ENCODE results near the gene TM9SF1. TPM values are rescaled to one million over a fixed set of nuclear protein-coding genes. Genes with fewer than 3 reads are reported as not detected.

The TM9SF1 gene
- total RNA-seq, 2 donors from 2014 or later: 30.1 to 35.2 TPM

DNA sequence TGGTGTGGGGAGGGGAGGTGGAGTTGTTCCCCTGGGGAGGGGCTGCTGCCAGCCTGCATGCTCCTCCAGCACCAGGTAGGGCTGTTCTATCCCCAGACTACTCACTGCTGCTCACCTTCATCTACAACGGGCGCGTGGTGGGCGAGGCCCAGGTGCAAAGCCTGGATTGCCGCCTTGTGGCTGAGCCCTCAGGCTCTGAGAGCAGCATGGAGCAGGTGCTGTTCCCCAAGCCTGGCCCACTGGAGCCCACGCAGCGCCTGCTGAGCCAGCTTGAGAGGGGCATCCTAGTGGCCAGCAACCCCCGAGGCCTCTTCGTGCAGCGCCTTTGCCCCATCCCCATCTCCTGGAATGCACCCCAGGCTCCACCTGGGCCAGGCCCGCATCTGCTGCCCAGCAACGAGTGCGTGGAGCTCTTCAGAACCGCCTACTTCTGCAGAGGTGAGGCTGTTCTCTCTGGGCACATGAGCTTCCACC is 30.7 kb downstream of the TM9SF1 start:
- DNase-seq (ENCODE audit: low spot score): no peak
- intact Hi-C loops (cut with DNase I): no loop called here

DNA sequence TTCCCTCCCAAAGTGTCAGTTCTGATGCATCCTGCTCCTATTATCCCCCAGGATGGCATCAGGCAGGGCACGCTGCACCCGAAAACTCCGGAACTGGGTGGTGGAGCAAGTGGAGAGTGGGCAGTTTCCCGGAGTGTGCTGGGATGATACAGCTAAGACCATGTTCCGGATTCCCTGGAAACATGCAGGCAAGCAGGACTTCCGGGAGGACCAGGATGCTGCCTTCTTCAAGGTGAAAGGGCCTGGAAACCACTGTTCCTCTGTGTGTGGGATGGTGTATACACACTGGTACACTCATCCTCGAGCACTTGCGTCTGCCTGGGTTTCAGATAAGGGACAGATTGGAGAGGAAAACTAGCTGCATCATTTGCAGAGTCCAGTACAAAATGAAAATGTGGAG is 33.1 kb downstream of the TM9SF1 start:
- DNase-seq (ENCODE audit: low spot score): no peak
- intact Hi-C loops (cut with DNase I): no loop called here

DNA sequence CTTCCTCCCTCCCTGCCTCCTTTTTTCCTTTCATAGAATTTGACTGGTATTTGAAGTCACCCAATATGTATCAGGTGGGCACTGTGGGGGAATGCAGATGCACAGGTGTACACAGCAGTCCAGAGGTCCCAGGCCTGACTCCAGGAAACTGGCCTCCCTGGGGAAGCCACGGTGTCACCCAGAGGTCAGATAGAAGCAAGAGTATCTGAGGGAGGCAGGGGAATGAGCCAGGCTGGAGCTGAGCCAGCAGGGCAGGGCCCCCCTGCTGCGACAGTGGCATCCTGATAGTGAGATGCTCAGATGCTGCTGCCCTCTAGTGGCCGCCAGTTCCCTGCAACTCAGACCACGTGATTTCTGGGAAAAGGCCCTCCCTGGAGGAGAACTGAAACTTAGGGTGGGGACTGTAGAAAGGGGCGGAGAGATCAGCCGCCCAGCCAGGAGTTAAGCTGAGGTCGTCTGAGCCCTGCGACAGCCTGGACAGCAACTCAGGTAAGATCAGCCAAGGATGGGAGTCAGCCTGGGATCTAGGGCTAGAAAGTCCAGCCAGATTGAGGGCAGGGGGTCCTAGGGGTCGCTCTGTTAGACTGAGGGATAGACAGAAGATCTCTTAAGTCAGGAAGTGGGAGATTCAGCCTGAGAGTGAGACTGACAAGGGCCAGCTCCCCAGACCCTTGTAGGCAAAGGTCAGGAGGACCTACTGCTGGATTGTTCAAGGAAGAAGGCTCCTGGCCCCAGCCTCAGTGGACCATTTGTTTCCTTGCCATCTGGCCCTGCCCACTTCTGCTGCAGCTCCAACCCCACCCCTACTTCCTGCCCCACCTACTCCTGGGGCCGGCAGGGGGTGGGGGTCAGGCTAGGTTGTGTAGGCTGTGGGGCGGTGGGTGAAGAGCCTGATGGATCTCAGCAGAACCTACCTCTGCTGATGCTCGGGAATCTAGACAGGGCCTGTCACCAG is 34.1 kb downstream of the TM9SF1 start, which contains the start of gene IRF9:
Gene IRF9, plus strand, starts transcription at position 416 of the 955 bp plus-strand sequence. CDS start 880 bp downstream, outside the sequence.
- peak; percentile 98 for DNase-seq (ENCODE audit: low spot score)
- intact Hi-C loops (cut with DNase I): no loop called here

DNA sequence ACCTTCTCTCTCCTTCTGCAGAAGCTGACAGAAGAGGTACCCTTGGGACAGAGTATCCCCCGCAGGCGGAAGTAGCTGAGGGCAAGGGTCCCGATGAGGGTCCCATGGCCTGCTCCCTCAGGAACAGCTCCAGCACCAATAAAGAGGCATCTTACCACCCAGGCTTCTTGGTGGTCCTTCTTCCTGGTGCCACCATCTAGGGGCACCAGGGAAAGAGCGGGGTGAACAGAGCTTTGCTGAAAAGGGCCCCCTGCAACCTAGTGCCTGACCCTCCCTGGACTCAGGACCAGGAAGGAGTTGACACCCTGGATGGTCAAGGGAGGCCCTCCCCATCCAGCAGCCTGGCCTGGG is 34.8 kb downstream of the TM9SF1 start:
- peak; percentile 52 for DNase-seq (ENCODE audit: low spot score)
- intact Hi-C loops (cut with DNase I): no loop called here

DNA sequence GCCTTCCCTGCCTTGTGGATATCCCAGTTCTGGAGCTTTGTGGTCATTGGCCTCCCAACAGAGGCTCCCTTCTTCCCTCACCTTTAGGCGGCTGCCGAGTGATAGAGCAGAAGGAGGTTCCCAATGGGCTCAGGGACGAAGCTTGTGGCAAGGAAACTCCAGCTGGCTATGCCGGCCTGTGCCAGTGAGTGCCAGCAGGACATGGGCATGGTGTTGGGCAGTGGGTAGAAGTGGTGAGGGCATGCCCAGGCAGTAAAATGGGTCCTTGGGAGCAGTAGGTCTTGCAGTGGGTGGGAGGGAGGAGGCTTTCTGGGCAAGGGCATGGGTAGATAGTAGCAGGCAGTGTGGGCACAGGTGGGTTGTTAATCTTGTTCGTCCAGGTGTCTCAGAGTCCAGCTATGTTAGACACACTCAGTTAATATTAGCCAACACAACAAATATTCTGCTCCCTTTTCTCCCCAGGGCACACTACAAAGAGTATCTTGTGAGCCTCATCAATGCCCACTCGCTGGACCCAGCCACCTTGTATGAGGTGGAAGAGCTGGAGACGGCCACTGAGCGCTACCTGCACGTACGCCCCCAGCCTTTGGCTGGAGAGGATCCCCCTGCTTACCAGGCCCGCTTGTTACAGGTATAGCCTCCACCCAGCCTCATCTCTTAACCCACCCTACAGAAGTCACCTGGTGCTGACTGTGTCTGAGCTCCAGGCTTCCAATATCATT is 35.3 kb downstream of the TM9SF1 start:
- intact Hi-C loops (cut with DNase I): no loop called here

DNA sequence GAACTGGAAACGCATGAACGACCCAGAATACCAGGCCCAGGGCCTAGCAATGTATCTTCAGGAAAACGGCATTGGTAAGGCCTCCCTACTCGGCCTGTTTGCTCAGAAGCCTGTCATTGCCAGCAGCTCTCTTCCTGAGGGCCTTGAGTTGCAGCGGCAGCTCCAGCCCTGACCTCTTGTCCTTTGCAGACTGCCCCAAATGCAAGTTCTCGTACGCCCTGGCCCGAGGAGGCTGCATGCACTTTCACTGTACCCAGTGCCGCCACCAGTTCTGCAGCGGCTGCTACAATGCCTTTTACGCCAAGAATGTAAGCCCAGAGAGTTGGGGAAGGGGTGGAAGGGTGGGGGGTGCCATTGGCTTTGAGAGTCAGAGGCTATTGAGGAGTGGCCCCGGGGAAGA is 37.9 kb downstream of the TM9SF1 start:
- no peak for DNase-seq (ENCODE audit: low spot score)
- intact Hi-C loops (cut with DNase I): no loop called here

More for the DNA sequence above, 35.3 kb downstream of the TM9SF1 start:
- no peak for DNase-seq (ENCODE audit: low spot score)

DNA sequence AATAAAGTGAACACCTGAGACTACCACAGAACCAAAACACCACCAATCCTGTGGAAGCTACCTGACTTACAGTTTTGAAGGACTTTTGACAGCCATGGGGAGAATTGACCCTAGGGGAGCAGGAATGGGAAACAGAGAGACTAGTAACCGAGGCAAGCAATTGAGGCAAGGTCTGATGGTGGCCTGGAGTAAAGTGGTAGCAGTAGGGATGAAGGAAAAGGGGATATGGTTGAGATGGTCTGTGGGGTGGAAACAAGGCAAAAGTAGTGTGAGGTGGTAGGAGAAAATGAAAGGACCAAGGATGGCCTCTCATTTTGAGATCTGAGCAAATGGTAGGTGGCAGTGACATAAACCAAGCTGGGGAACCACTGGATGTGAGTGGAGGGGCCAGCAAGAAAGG is 38.4 kb downstream of the TM9SF1 start:
- intact Hi-C loops (cut with DNase I): no loop called here
- DNase-seq (ENCODE audit: low spot score): no peak

DNA sequence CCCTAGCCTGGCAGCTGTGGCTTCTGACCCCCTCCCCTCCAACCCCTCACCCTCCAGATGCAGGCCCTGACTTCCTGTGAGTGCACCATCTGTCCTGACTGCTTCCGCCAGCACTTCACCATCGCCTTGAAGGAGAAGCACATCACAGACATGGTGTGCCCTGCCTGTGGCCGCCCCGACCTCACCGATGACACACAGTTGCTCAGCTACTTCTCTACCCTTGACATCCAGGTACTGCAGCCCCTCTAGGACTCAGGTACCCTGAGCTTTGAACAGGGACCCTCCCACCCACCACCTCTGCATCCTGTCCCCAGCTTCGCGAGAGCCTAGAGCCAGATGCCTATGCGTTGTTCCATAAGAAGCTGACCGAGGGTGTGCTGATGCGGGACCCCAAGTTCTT is 40.1 kb downstream of the TM9SF1 start:
- no peak for DNase-seq (ENCODE audit: low spot score)
- intact Hi-C loops (cut with DNase I): no loop called here

DNA sequence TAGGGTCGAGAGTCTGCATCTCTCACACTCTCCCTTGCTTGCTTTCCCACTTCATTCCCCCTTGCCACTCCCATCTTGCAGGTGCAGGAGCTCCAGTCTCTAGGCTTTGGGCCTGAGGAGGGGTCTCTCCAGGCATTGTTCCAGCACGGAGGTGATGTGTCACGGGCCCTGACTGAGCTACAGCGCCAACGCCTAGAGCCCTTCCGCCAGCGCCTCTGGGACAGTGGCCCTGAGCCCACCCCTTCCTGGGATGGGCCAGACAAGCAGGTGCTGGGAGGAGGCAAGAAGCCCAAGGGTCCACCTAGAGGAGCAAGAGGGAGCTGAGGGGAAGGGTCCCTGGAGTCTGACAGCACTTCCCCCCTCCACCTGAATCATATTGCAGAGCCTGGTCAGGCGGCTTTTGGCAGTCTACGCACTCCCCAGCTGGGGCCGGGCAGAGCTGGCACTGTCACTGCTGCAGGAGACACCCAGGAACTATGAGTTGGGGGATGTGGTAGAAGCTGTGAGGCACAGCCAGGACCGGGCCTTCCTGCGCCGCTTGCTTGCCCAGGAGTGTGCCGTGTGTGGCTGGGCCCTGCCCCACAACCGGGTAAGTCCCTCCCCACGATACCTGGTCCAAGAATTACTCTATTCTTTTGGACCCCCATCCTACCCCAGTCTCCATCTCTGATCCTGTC is 43.7 kb downstream of the TM9SF1 start:
- intact Hi-C loops (cut with DNase I): no loop called here
- no peak for DNase-seq (ENCODE audit: low spot score)

DNA sequence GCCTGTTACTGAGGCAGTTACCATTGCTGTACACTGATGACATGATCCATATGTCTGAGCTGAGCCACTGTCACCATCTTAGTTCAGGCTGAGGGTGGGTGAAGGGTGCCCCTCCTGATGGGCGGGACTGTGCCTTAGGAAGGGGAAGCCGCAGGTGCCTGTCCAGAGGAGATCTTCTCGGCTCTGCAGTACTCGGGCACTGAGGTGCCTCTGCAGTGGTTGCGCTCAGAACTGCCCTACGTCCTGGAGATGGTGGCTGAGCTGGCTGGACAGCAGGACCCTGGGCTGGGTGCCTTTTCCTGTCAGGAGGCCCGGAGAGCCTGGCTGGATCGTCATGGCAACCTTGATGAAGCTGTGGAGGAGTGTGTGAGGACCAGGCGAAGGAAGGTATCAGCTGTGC is 44.2 kb downstream of the TM9SF1 start:
- DNase-seq (ENCODE audit: low spot score): no peak
- intact Hi-C loops (cut with DNase I): no loop called here

DNA sequence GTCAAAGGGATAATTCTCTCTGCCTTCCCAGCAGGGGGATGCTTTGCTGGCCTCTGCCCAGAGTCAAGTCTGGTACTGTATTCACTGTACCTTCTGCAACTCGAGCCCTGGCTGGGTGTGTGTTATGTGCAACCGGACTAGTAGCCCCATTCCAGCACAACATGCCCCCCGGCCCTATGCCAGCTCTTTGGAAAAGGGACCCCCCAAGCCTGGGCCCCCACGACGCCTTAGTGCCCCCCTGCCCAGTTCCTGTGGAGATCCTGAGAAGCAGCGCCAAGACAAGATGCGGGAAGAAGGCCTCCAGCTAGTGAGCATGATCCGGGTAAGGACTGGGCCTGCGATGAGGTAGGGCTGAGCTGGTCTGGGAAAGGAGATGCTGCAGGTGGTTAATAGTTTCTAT is 44.7 kb downstream of the TM9SF1 start:
- no peak for DNase-seq (ENCODE audit: low spot score)
- intact Hi-C loops (cut with DNase I): no loop called here

DNA sequence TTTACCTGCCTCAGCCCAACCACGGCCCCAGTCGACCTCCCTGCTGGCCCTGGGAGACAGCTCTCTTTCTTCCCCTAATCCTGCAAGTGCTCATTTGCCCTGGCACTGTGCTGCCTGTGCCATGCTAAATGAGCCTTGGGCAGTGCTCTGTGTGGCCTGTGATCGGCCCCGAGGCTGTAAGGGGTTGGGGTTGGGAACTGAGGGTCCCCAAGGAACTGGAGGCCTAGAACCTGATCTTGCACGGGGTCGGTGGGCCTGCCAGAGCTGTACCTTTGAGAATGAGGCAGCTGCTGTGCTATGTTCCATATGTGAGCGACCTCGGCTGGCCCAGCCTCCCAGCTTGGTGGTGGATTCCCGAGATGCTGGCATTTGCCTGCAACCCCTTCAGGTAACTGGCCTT is 45.2 kb downstream of the TM9SF1 start:
- intact Hi-C loops (cut with DNase I): no loop called here
- no peak for DNase-seq (ENCODE audit: low spot score)

DNA sequence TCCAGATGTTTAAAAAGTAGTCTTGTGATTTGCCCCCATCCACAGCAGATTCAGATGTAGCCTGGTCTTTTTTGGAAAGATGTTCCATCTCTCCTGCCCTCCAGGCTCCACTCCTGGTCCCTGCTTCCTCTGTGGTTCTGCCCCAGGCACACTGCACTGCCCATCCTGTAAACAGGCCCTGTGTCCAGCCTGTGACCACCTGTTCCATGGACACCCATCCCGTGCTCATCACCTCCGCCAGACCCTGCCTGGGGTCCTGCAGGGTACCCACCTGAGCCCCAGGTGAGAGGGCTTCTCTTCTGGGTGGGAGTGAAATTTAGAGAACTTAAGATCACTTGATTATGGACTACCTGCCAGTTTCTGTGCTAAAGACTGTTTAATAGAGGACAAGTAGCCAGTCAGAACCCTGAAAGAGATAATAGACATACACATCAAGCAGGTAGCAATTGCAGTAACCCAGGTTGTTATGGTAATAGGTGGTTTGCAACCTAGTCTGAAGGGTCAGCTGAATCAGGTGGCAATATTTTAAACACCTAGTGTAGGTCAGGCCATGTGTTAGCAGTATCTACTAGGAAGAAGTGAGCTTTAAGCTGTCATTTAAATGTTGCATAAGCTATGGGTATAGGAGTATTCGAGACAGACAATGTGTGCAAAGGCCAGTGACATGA is 45.8 kb downstream of the TM9SF1 start:
- intact Hi-C loops (cut with DNase I): no loop called here
- DNase-seq (ENCODE audit: low spot score): no peak

DNA sequence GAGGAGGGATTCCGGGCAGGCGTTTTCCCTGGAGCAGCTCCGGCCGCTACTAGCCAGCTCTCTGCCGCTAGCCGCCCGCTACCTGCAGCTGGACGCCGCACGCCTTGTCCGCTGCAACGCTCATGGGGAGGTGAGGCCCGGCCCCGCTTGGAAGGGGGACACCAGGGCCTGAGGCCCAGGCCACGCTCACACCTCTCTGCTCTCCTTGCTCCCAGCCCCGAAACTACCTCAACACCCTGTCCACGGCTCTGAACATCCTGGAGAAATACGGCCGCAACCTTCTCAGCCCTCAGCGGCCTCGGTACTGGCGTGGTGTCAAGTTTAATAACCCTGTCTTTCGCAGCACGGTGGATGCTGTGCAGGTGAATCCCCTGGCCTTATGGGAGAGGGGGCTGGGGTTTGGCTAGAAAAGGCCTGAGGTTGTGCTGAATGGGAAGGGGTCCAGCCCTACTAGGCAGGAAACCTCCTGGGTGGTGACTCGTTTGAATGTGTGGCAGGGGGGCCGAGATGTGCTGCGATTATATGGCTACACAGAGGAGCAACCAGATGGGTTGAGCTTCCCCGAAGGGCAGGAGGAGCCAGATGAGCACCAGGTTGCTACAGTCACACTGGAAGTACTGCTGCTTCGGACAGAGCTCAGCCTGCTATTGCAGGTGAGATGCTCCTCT is 47.3 kb downstream of the TM9SF1 start:
- DNase-seq (ENCODE audit: low spot score): peak; percentile 87

DNA sequence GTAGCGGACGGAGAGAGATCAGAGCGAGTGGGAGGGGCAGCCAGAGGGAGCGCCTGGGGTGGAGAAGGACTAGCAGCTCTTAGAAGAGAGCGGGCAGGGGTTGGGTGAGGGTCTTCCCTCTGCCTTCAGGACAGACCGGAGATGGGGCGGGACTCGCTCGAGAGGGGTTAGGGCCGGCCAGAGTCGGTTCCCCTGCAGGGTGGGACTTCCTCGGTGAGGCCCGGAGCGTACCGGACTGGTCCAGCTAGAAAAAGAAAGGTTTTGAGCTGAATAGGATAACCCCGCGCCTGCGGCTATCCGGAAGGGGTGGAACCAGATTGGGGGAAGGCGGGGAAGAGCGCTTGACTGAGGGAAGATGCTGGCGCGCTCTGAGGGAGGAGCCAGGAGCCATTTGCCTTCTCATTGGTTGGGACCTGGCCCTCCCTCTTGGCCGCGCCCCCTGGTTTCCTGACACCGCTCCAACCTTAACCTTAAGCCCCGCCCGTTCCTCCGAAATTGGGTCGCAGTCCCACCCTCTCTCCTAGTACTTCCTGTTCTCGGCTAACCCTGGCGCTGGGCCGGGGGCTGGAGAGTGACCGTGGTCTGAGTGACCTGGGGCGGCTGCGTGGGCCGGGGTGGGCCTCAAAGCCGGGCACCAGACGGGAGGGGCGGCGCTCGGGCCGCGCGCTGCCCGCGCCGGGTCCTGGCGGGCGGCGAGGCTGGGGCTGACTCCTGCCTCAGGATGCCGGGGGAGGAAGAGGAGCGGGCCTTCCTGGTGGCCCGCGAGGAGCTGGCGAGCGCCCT is 48.1 kb downstream of the TM9SF1 start, which contains the start of gene RNF31:
Gene RNF31, plus strand, starts transcription at position 521 of the 783 bp plus-strand sequence. Its CDS starts 201 bp downstream, at position 722.
- peak; percentile 99 for DNase-seq (ENCODE audit: low spot score)
- intact Hi-C loops (cut with DNase I): no loop called here

More for the DNA sequence above, 47.3 kb downstream of the TM9SF1 start:
- intact Hi-C loops (cut with DNase I): no loop called here

DNA sequence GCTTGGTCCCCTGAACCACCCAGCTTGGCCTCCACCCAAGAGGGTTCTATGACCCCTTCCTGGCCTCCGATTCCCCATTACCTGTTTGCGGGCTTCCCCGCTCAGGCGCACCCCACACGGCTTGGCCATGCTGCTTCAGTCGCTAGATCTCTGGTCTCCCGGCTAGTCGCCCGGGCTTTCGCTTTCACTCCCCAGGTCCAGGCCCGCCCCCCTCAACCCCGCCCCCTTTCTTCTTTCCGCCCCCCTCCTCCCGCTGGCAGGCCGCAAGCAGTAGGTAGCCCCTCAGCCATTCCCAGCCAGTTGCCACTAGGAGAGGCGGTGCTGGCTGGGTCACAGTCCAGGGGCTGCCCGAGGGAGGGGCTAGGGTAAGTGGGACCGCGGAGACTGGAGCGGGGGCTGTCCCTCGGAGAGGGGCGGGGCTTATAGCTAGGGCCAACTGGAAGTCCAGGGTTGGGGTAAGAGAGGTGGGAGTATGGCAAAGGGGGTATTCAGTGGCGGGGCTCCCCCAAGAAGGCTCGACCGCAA is 48.7 kb downstream of the TM9SF1 start, which contains the start of gene PSME2:
Gene PSME2, minus strand, starts transcription at position 158 of the 525 bp plus-strand sequence. Its CDS starts 29 bp downstream, at position 129.
- peak; percentile 97 for DNase-seq (ENCODE audit: low spot score)
- intact Hi-C loops (cut with DNase I): no loop called here

DNA sequence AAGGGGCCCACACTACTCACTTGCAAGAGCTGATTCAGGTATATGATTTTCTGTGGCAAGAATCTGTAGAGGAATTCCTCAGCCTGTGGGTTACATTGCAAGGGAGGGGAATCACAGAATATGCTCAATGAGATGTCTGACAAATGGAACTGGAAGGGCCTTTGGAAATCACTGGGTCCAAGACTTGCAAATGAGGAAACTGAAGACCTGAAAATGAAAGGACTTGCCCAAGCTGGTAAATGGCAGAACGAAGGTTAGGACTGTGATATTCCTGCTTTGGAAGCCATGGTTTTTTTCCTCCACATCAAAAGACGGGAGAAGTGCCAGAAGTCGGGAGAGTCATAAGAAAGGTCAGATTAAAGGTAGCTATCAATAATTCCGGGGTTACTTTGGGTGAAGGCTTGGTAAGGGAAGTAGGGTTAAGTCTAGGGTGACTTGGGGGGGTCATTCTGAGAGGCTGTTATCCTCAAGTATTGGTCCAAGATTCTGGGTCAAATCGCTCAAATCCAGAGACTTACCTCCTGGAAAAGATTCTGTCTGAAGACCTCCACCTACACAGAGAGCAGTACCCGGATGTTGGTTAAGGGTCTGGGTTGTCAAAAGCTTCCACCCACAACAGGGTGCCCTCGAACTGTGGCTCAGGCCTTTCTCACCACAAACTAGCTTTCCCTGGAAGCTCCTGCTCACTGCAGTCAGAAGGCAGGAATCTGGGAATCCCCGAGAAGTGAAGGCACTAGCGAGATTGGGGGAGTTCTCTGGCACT is 49.4 kb downstream of the TM9SF1 start:
- DNase-seq (ENCODE audit: low spot score): no peak
- intact Hi-C loops (cut with DNase I): no loop called here
